ENCODE data around the gene VGLL4. TPM values are rescaled to one million over a fixed set of nuclear protein-coding genes. Genes with fewer than 3 reads are reported as not detected.

Gene VGLL4
- total RNA-seq, 1 donor from 2014 or later = 82.6 TPM

GRCh38 chr3:11611341-11611799 lies 32.3 kb downstream of the VGLL4 start:
- no peak overlapping the region for H3K9ac ChIP-seq
- no peaks in the 10 kb centered on the region for H3K36me3 ChIP-seq
- H3K4me1 ChIP-seq = peaks cover 73% of the 10 kb centered on the region
- peak; percentile 64 for DNase-seq (ENCODE audit: low spot score)
- peaks cover 9% of the 10 kb centered on the region for H3K27me3 Mint-ChIP-seq (ENCODE audit: insufficient read depth, low read depth)
- TF ChIP-seq EZH2 (IDR thresholded peaks at IDR 0.05) (no peak), EZH2phosphoT487 (IDR thresholded peaks at IDR 0.05) (no peak), CTCF (IDR thresholded peaks at IDR 0.05) (no peak)
- peaks cover 5% of the 10 kb centered on the region for H3K9me3 Mint-ChIP-seq
- peaks cover 38% of the 10 kb centered on the region for H3K36me3 Mint-ChIP-seq
- no peaks in the 10 kb centered on the region for H3K9me3 ChIP-seq (ENCODE audit: low read depth)
- H3F3A ChIP-seq (ENCODE audit: low read depth) = peaks cover 23% of the 10 kb centered on the region
- H3K4me1 Mint-ChIP-seq = peaks cover 95% of the 10 kb centered on the region
- peak overlapping the region; percentile 84 for H3K4me3 Mint-ChIP-seq
- peak overlapping the region; percentile 49 for H3K4me2 ChIP-seq
- H3K27me3 ChIP-seq = no peaks in the 10 kb centered on the region
- peaks cover 98% of the 10 kb centered on the region for H4K20me1 ChIP-seq (ENCODE audit: low read depth)
- H3K27ac ChIP-seq = peak overlapping the region; percentile 75
- peak overlapping the region; percentile 3 for H3K27ac Mint-ChIP-seq
- H2AFZ ChIP-seq (replicated peaks) = no peak overlapping the region
- H3K79me2 ChIP-seq (ENCODE audit: low read depth) = peaks cover 99% of the 10 kb centered on the region
- peak overlapping the region; percentile 11 for H3K4me3 ChIP-seq

- Histone ChIP-seq H3K36me3 (no peaks in the 10 kb centered on the region), H3K9me3 (ENCODE audit: low read depth) (no peaks in the 10 kb centered on the region), H3K27ac (peak overlapping the region; percentile 75), H4K20me1 (ENCODE audit: low read depth) (peaks cover 98% of the 10 kb centered on the region), H3F3A (ENCODE audit: low read depth) (peaks cover 23% of the 10 kb centered on the region), H3K9ac (no peak overlapping the region), H3K4me3 (peak overlapping the region; percentile 1), H3K4me1 (peaks cover 71% of the 10 kb centered on the region), H3K27me3 (no peaks in the 10 kb centered on the region), H3K4me2 (peak overlapping the region; percentile 49), H2AFZ (replicated peaks) (no peak overlapping the region), H3K79me2 (ENCODE audit: low read depth) (peaks cover 99% of the 10 kb centered on the region)
- Mint-ChIP-seq H3K27ac (peak overlapping the region; percentile 89), H3K36me3 (peaks cover 38% of the 10 kb centered on the region), H3K4me3 (peak overlapping the region; percentile 84), H3K27me3 (ENCODE audit: insufficient read depth, low read depth) (peaks cover 9% of the 10 kb centered on the region), H3K9me3 (peaks cover 5% of the 10 kb centered on the region), H3K4me1 (peaks cover 95% of the 10 kb centered on the region)
- DNase-seq (ENCODE audit: low spot score) = no peak
- TF ChIP-seq EZH2 (IDR thresholded peaks at IDR 0.05) (no peak), CTCF (IDR thresholded peaks at IDR 0.05) (no peak), EZH2phosphoT487 (IDR thresholded peaks at IDR 0.05) (no peak)
These were observed 32.9 kb downstream of the VGLL4 start for GRCh38 chr3:11610700-11611275.

GRCh38 chr3:11610044-11610671 lies 33.6 kb downstream of the VGLL4 start:
- no peaks in the 10 kb centered on the region for H3K9me3 ChIP-seq (ENCODE audit: low read depth)
- peaks cover 99% of the 10 kb centered on the region for H3K79me2 ChIP-seq (ENCODE audit: low read depth)
- peaks cover 98% of the 10 kb centered on the region for H4K20me1 ChIP-seq (ENCODE audit: low read depth)
- peaks cover 71% of the 10 kb centered on the region for H3K4me1 ChIP-seq
- DNase-seq (ENCODE audit: low spot score) = peak; percentile 82
- Mint-ChIP-seq H3K27me3 (ENCODE audit: insufficient read depth, low read depth) (peaks cover 7% of the 10 kb centered on the region), H3K36me3 (peaks cover 39% of the 10 kb centered on the region), H3K27ac (peak overlapping the region; percentile 89), H3K4me1 (peaks cover 94% of the 10 kb centered on the region), H3K9me3 (peaks cover 3% of the 10 kb centered on the region), H3K4me3 (peak overlapping the region; percentile 84)
- no peak overlapping the region for H2AFZ ChIP-seq (replicated peaks)
- TF ChIP-seq EZH2phosphoT487 (IDR thresholded peaks at IDR 0.05) (no peak), CTCF (IDR thresholded peaks at IDR 0.05) (no peak)
- H3K27ac ChIP-seq = peak overlapping the region; percentile 75
- H3K4me2 ChIP-seq = peak overlapping the region; percentile 49
- H3F3A ChIP-seq (ENCODE audit: low read depth) = peaks cover 23% of the 10 kb centered on the region
- H3K36me3 ChIP-seq = no peaks in the 10 kb centered on the region
- H3K27me3 ChIP-seq = no peaks in the 10 kb centered on the region
- H3K4me3 ChIP-seq = peak overlapping the region; percentile 1
- H3K9ac ChIP-seq = no peak overlapping the region

All from neural progenitor cell (in vitro differentiated cells).